Smooth muscle cell (in vitro differentiated cells): Measurements from ENCODE around the gene DMPK. TPM values are rescaled to one million over a fixed set of nuclear protein-coding genes. Genes with fewer than 3 reads are reported as not detected.

Source experiments
- DNase-seq: peaks from one replicate; lab custom pipeline; 2025; ENCODE audit not compliant: unreplicated experiment; lab: John Stamatoyannopoulos, UW
- H2AFZ ChIP-seq: fragments of 200-600 bp; sonication (generic); 2 replicates; pipeline ENCODE4 v1.6.0; 2016; ENCODE audit warnings: antibody characterized with exemption, low read depth, mild to moderate bottlenecking
- H3F3A ChIP-seq: fragments of 200-600 bp; sonication (generic); 2 replicates; pipeline ENCODE4 v1.6.0; 2017; ENCODE audit warnings: antibody characterized with exemption, low read depth
- H3K27ac ChIP-seq: fragments of 200-600 bp; sonication (generic); 2 replicates; pipeline ENCODE4 v1.5.1; 2016; ENCODE audit warnings: low read depth, mild to moderate bottlenecking
- H3K27me3 ChIP-seq: fragments of 200-600 bp; sonication (generic); 2 replicates; pipeline ENCODE4 v1.6.1; 2016; ENCODE audit warnings: low read depth, mild to moderate bottlenecking
- H3K36me3 ChIP-seq: fragments of 200-600 bp; sonication (generic); 2 replicates; pipeline ENCODE4 v1.5.1; 2016; ENCODE audit warnings: low read depth
- H3K4me1 ChIP-seq: fragments of 200-600 bp; sonication (generic); 2 replicates; pipeline ENCODE4 v1.5.1; 2016; ENCODE audit warnings: low read depth
- H3K4me2 ChIP-seq: fragments of 200-600 bp; sonication (generic); 2 replicates; pipeline ENCODE4 v1.6.0; 2016; ENCODE audit warnings: mild to moderate bottlenecking
- H3K4me3 ChIP-seq: fragments of 200-600 bp; sonication (generic); 2 replicates; pipeline ENCODE4 v1.5.1; 2016; ENCODE audit warnings: mild to moderate bottlenecking
- H3K79me2 ChIP-seq: fragments of 200-600 bp; sonication (generic); 2 replicates; pipeline ENCODE4 v1.6.0; 2016; ENCODE audit warnings: low read depth, mild to moderate bottlenecking
- H3K9ac ChIP-seq: fragments of 200-600 bp; sonication (generic); 2 replicates; pipeline ENCODE4 v1.6.0; 2016; ENCODE audit warnings: low read depth
- H3K9me3 ChIP-seq: fragments of 200-600 bp; sonication (generic); replicated peaks from 2 replicates; pipeline ENCODE4 v1.5.1; 2016; ENCODE audit warnings: low read depth
- H4K20me1 ChIP-seq: fragments of 200-600 bp; sonication (generic); 2 replicates; pipeline ENCODE4 v1.6.0; 2016; ENCODE audit warnings: low read depth
- WGBS: methylation state at CpG from one replicate; pipeline ENCODE4 v1.1.7; 2016; ENCODE audit warnings: low lambda C conversion rate; 5-methylcytosine and 5-hydroxymethylcytosine counted together
- polyA plus RNA-seq: library from polyadenylated mRNA; unstranded; fragments of >200 nt; fragmentation: Nextera tagmentation; extraction: Ambion mirVana; gene quantifications from 2 replicates; pipeline ENCODE4 v1.2.1, GENCODE V29; 2016
- total RNA-seq: library from RNA; depleted of rRNA; stranded (reverse); fragments of >200 nt; gene quantifications from 2 replicates; pipeline ENCODE4 v1.2.3, GENCODE V29; 2014
- TF ChIP-seq, protein P1 (sequence below): fragments of 200-600 bp; sonication (generic); IDR thresholded peaks from 2 replicates; pipeline ENCODE4 v1.5.1; 2017; ENCODE audit warnings: borderline replicate concordance, mild to moderate bottlenecking, antibody characterized with exemption; ENCODE audit not compliant: insufficient read depth, poor library complexity, severe bottlenecking

Gene DMPK
- total and polyA plus RNA-seq, 2 experiments from 2014 or later: 23.6 to 32.7 TPM

DNA sequence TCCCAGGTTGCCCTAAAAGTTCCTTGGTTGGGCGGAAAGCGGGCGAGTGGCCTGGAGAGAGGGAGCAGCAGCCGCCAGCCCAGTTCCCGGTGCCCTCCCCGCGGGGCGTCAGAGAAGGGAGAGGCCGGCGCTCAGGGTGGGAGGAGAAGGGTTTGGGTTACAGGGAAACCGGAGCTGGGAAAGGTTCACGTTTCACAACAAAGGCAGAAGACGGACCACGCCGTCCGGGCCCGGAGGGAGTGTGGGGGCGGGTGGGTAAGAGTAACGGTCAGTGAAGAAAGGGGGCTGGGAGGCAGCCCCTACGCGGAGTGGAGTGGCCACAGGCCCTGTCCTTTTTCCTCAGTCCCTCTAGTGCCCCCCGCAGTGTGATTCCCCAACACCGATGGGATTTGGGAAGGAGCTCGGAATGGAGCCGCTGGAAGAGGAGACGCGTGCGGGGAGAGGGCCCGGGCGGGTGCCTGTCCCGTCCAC lies 14.8 kb downstream of the DMPK start:
- Histone ChIP-seq H3K4me1 (peaks cover 22% of the 10 kb centered on the region), H3K79me2 (peaks cover 16% of the 10 kb centered on the region), H3K9me3 (no peaks in the 10 kb centered on the region), H4K20me1 (peaks cover 16% of the 10 kb centered on the region), H3K27ac (peak overlapping the region; percentile 80), H3K27me3 (no peaks in the 10 kb centered on the region), H3K36me3 (no peaks in the 10 kb centered on the region), H2AFZ (no peak overlapping the region), H3K9ac (peak overlapping the region; percentile 76), H3K4me2 (peak overlapping the region; percentile 91), H3F3A (peaks cover 7% of the 10 kb centered on the region), H3K4me3 (peak overlapping the region; percentile 70)
- TF ChIP-seq, protein P1, sequence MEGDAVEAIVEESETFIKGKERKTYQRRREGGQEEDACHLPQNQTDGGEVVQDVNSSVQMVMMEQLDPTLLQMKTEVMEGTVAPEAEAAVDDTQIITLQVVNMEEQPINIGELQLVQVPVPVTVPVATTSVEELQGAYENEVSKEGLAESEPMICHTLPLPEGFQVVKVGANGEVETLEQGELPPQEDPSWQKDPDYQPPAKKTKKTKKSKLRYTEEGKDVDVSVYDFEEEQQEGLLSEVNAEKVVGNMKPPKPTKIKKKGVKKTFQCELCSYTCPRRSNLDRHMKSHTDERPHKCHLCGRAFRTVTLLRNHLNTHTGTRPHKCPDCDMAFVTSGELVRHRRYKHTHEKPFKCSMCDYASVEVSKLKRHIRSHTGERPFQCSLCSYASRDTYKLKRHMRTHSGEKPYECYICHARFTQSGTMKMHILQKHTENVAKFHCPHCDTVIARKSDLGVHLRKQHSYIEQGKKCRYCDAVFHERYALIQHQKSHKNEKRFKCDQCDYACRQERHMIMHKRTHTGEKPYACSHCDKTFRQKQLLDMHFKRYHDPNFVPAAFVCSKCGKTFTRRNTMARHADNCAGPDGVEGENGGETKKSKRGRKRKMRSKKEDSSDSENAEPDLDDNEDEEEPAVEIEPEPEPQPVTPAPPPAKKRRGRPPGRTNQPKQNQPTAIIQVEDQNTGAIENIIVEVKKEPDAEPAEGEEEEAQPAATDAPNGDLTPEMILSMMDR: no peak
- peak; percentile 51 for DNase-seq
- under 1% methylated on average over 22 of the region's 31 CpGs for WGBS

DNA sequence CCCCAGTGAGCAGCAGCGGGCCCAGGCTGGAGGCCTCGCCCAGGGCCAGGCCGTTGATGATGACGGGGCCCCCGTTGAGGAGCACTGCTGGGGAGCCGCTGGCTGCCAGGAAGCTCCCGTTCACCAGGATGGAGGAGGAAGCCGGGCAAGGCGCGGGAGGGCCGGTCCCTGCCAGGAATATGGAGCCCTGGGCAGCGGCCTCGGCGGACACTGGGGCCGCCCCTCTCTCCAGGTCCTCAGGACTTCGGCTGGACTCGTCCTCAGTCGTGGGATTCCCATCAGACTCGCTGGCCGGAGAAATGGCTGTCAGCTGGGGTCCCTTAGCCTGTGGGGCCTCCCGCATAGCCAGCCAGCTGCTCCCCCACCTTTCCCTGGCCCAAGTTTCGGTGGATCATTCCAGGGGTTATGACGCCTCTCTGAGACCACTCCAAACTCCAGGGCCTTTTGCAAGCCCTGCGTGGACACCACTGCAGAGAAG lies 15.4 kb downstream of the DMPK start:
- peak overlapping the region; percentile 76 for H3K9ac ChIP-seq
- H4K20me1 ChIP-seq: peaks cover 12% of the 10 kb centered on the region
- no peak for DNase-seq
- no peaks in the 10 kb centered on the region for H3K27me3 ChIP-seq
- H3K4me2 ChIP-seq: peak overlapping the region; percentile 91
- TF ChIP-seq, protein P1: no peak
- peak overlapping the region; percentile 80 for H3K27ac ChIP-seq
- no peak overlapping the region for H2AFZ ChIP-seq
- H3K9me3 ChIP-seq: no peaks in the 10 kb centered on the region
- H3K36me3 ChIP-seq: no peaks in the 10 kb centered on the region
- WGBS: 34% methylated on average over 23 of the region's 24 CpGs
- peaks cover 16% of the 10 kb centered on the region for H3K79me2 ChIP-seq
- peaks cover 22% of the 10 kb centered on the region for H3K4me1 ChIP-seq
- H3F3A ChIP-seq: peaks cover 2% of the 10 kb centered on the region
- H3K4me3 ChIP-seq: peak overlapping the region; percentile 70

DNA sequence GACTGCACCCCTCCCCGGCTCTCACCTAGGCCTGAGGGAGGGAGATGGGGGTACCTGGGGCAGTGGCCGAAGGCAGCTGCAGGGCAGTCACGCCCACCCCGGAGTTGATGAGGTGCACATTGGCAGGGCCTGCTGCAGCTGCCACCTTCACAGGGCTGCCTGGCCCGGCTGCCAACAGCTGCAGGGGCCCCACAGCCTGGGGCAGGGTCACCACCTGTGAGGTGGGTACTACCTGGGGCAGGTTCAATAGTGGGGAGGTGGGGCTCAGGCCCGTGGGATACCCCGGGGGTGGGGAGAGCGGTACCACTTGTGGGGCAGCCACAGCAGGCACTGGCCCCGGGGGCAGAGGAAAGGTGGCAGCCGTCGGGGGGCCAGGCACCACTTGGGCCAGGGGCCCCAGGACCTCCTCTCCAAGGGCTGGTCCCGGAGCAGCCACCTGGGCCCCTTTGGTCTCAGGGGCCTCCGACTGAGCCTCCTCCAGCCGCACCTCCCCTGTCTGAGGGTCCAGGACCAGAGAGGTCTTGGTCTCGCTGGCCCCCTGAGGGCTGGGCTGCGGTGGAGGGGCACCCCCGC lies 15.9 kb downstream of the DMPK start:
- Histone ChIP-seq H3K9ac (peak overlapping the region; percentile 76), H2AFZ (no peak overlapping the region)
- 91% methylated on average over 10 of the region's 17 CpGs for WGBS

More for the DNA sequence above, 15.9 kb downstream of the DMPK start:
- H3K4me1 ChIP-seq: peaks cover 22% of the 10 kb centered on the region
- H3F3A ChIP-seq: no peaks in the 10 kb centered on the region
- H3K4me2 ChIP-seq: peak overlapping the region; percentile 91
- peak overlapping the region; percentile 70 for H3K4me3 ChIP-seq
- no peaks in the 10 kb centered on the region for H3K9me3 ChIP-seq
- peaks cover 16% of the 10 kb centered on the region for H3K79me2 ChIP-seq
- peaks cover 6% of the 10 kb centered on the region for H4K20me1 ChIP-seq
- no peak for DNase-seq
- TF ChIP-seq, protein P1: no peak
- no peaks in the 10 kb centered on the region for H3K36me3 ChIP-seq
- H3K27me3 ChIP-seq: no peaks in the 10 kb centered on the region
- H3K27ac ChIP-seq: peak overlapping the region; percentile 80
